K562 (cell line): Measurements from ENCODE around the gene DEDD.

Source experiments
- NBN ChIP-seq: fragments of 450-650 bp; IDR thresholded peaks from 2 replicates; pipeline ENCODE4 v1.6.1; 2016; ENCODE audit warnings: low read depth, mild to moderate bottlenecking
- ZNF384 ChIP-seq: IDR thresholded peaks from 2 replicates; pipeline ENCODE4 v1.6.1; 2012; ENCODE audit warnings: low read depth, low read length, improper control_type of control experiment
- ZNF644 ChIP-seq: fragments of 200-800 bp; sonication (Bioruptor generic); IDR thresholded peaks from 2 replicates; pipeline ENCODE4 v1.6.1; 2016; ENCODE audit warnings: low read depth, missing genetic modification characterization, missing compliant biosample characterization

- TF ChIP-seq ZNF384 (no peak), ZNF644 (tag) (no peak), NBN (no peak)
Observed at GRCh38 chr1:161164901-161165610, 32.6 kb upstream of the DEDD start.
